ENCODE measurements around the gene MSH5. TPM values are rescaled to one million over a fixed set of nuclear protein-coding genes. Genes with fewer than 3 reads are reported as not detected.

MSH5 gene
- total RNA-seq, 1 experiment from 2014 or later, result 38.1 TPM

DNA sequence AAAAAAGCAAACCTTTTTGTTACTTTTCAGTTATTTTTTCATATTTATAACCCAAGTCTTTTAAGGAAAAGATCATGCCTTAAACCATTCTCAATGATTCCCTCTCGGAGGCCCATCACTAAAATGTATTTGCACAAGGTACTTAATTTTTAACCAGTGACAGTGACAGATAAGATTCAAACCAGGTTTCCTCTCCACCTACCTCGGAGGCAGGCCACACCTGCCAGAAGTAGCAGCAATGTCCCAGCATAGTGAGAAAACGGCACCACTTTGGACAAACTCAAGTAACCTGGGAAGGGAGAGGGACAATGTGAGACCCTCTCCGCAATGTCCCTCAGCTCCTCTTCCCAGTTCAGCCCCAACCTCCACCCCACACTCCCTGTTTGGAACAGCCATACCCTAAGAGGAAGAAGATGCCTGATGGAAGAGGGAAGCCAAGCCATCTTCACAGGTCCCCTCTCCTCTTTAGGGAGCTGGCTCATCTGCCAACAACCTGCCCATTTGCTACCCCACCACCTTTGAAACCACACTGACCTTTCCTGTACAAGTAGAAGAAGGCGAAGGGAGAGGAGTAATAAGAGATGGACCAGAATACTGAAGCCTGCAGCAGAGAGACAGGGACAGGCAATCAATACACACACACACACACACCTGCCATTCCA is 38.9 kb upstream of the MSH5 start:
- peaks cover 4% of the 10 kb centered on the region; the same call in 1 of the 2 replicates for H3K36me3 ChIP-seq (ENCODE audit: control insufficient read depth, insufficient read depth, low read length)
- BruUV-seq (replicated peaks), result no TSS peak
- intact Hi-C loops (cut with micrococcal nuclease; ENCODE audit: unreplicated experiment) (no loop called here), in situ Hi-C loops (cut with HindIII; ENCODE audit: low pct_unique_long_range_greater_than_20kb, low sequenced_read_pairs) (no loop called here)
- H3K9me3 ChIP-seq (ENCODE audit: control insufficient read depth, insufficient read depth, low read depth, low read length), result no peaks in the 10 kb centered on the region
- TF ChIP-seq, protein P1, sequence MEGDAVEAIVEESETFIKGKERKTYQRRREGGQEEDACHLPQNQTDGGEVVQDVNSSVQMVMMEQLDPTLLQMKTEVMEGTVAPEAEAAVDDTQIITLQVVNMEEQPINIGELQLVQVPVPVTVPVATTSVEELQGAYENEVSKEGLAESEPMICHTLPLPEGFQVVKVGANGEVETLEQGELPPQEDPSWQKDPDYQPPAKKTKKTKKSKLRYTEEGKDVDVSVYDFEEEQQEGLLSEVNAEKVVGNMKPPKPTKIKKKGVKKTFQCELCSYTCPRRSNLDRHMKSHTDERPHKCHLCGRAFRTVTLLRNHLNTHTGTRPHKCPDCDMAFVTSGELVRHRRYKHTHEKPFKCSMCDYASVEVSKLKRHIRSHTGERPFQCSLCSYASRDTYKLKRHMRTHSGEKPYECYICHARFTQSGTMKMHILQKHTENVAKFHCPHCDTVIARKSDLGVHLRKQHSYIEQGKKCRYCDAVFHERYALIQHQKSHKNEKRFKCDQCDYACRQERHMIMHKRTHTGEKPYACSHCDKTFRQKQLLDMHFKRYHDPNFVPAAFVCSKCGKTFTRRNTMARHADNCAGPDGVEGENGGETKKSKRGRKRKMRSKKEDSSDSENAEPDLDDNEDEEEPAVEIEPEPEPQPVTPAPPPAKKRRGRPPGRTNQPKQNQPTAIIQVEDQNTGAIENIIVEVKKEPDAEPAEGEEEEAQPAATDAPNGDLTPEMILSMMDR (IDR thresholded peaks at IDR 0.05), result no peak
- TF ChIP-seq, protein P2, sequence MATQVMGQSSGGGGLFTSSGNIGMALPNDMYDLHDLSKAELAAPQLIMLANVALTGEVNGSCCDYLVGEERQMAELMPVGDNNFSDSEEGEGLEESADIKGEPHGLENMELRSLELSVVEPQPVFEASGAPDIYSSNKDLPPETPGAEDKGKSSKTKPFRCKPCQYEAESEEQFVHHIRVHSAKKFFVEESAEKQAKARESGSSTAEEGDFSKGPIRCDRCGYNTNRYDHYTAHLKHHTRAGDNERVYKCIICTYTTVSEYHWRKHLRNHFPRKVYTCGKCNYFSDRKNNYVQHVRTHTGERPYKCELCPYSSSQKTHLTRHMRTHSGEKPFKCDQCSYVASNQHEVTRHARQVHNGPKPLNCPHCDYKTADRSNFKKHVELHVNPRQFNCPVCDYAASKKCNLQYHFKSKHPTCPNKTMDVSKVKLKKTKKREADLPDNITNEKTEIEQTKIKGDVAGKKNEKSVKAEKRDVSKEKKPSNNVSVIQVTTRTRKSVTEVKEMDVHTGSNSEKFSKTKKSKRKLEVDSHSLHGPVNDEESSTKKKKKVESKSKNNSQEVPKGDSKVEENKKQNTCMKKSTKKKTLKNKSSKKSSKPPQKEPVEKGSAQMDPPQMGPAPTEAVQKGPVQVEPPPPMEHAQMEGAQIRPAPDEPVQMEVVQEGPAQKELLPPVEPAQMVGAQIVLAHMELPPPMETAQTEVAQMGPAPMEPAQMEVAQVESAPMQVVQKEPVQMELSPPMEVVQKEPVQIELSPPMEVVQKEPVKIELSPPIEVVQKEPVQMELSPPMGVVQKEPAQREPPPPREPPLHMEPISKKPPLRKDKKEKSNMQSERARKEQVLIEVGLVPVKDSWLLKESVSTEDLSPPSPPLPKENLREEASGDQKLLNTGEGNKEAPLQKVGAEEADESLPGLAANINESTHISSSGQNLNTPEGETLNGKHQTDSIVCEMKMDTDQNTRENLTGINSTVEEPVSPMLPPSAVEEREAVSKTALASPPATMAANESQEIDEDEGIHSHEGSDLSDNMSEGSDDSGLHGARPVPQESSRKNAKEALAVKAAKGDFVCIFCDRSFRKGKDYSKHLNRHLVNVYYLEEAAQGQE (IDR thresholded peaks at IDR 0.05; ENCODE audit: insufficient read depth in 1 of 2, low read depth in 2 of 2, low read length in 1 of 2), result no peak
- TF ChIP-seq TCF7L2 (IDR thresholded peaks at IDR 0.05; ENCODE audit: low read depth, low read length) (no peak), POLR2AphosphoS5 (IDR thresholded peaks at IDR 0.05; ENCODE audit: low read depth, low read length) (no peak), SIN3A (IDR thresholded peaks at IDR 0.05; ENCODE audit: borderline replicate concordance, insufficient read depth, low read depth, low read length) (no peak)
- no peak for DNase-seq (ENCODE audit: low read depth, low spot score)
- H3K4me1 ChIP-seq (ENCODE audit: control insufficient read depth, insufficient read depth, low read length), result peaks cover 7% of the 10 kb centered on the region; the same call in 1 of the 2 replicates
- no peaks in the 10 kb centered on the region for H3K27me3 ChIP-seq (ENCODE audit: control insufficient read depth, insufficient read depth, low read length)
- ChIA-PET CTCF (no interaction called here), POLR2A (interaction anchor here (0.5 kb wide), 1 partner anchor 75 kb away, joined by 8 read pairs; no protein-coding TSS in a partner anchor)
- no peak overlapping the region for H3K27ac ChIP-seq (ENCODE audit: low read length)
- H3K4me3 ChIP-seq (ENCODE audit: low read depth in 2 of 2, low read length in 2 of 2), result no peak overlapping the region
- no peak for ATAC-seq

DNA sequence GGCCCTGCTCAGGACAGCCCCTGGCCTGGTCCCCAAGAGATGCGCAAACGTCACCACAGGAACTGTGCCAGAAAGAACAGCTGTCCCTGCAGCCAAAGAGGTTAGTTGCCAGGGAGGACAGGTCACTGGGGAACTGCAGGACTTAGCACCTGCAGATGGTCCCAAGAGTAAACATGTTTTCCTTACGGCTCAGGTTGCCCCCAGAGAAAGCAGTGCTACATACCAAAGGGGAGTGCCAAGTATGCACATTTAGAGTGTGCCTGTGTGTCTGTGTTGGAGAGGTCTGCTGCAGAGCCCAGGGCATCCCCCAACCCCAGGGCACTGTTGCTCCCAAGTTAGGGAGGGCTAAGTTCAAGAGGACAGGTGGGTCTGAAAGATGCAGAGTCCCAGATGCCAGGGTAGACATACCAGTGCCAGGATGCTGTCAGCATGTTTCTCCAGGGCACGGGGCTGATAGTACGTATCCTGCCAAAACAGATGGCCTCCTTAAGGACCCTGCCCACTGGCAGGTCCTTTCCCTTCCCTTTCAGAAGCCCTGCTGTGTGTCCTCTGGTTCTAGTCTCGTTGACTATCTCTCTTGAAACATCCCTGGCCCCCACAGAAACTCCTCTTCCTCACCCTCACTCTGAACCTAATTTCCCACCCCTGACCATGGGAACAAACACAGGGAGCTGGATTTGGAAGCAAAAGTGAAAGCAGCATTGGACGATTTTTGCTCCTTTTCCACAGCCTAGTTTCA is 38.0 kb upstream of the MSH5 start:
- no peaks in the 10 kb centered on the region for H3K9me3 ChIP-seq (ENCODE audit: control insufficient read depth, insufficient read depth, low read depth, low read length)
- ChIA-PET POLR2A (no interaction called here), CTCF (no interaction called here)
- H3K36me3 ChIP-seq (ENCODE audit: control insufficient read depth, insufficient read depth, low read length), result peaks cover 4% of the 10 kb centered on the region; the same call in 1 of the 2 replicates
- ATAC-seq (no peak), DNase-seq (ENCODE audit: low read depth, low spot score) (no peak)
- peak overlapping the region; percentile 95 for H3K27ac ChIP-seq (ENCODE audit: low read length)
- H3K27me3 ChIP-seq (ENCODE audit: control insufficient read depth, insufficient read depth, low read length), result no peaks in the 10 kb centered on the region
- TF ChIP-seq, protein P2 (IDR thresholded peaks at IDR 0.05; ENCODE audit: insufficient read depth in 1 of 2, low read depth in 2 of 2, low read length in 1 of 2), result no peak
- TF ChIP-seq SIN3A (IDR thresholded peaks at IDR 0.05; ENCODE audit: borderline replicate concordance, insufficient read depth, low read depth, low read length), result no peak
- TF ChIP-seq POLR2AphosphoS5 (IDR thresholded peaks at IDR 0.05; ENCODE audit: low read depth, low read length), result no peak
- TF ChIP-seq TCF7L2 (IDR thresholded peaks at IDR 0.05; ENCODE audit: low read depth, low read length), result no peak
- TF ChIP-seq, protein P1 (IDR thresholded peaks at IDR 0.05), result no peak
- intact Hi-C loops (cut with micrococcal nuclease; ENCODE audit: unreplicated experiment) (no loop called here), in situ Hi-C loops (cut with HindIII; ENCODE audit: low pct_unique_long_range_greater_than_20kb, low sequenced_read_pairs) (no loop called here)
- H3K4me1 ChIP-seq (ENCODE audit: control insufficient read depth, insufficient read depth, low read length), result peaks cover 7% of the 10 kb centered on the region; the same call in 1 of the 2 replicates
- peak overlapping the region; percentile 92 to 99 for H3K4me3 ChIP-seq (ENCODE audit: low read depth in 2 of 2, low read length in 2 of 2)
- BruUV-seq (replicated peaks), result no TSS peak

Data from Panc1 (cell line).